Thyroid gland (tissue), 4 donors: ENCODE results near the gene FMO4. TPM values are rescaled to one million over a fixed set of nuclear protein-coding genes. Genes with fewer than 3 reads are reported as not detected.
"Not testable (repeated sequence)": the region's sequence is repeated elsewhere in the genome, so short reads cannot be mapped to it uniquely, and the experiment has no call there.

ENCODE experiments used
- DNase-seq, 2 donors: peaks; one replicate each; pipeline ENCODE4 v3.0.0-alpha.2; 2019
- H3K27ac ChIP-seq, 3 donors: fragments of 200-600 bp; sonication (generic); 1 replicate in 2 of 3; 2 replicates in 1 of 3; pipeline ENCODE4 v1.5.1; 2016 to 2019; ENCODE audit warnings: mild to moderate bottlenecking in 1 of 3, moderate library complexity in 1 of 3
- H3K27me3 ChIP-seq: fragments of 200-600 bp; sonication (generic); one replicate; pipeline ENCODE4 v1.5.1; 2019
- H3K36me3 ChIP-seq, 2 donors: fragments of 200-600 bp; sonication (generic); one replicate each; pipeline ENCODE4 v1.5.1; 2016 to 2019
- H3K4me1 ChIP-seq, 2 donors: fragments of 200-600 bp; sonication (generic); one replicate each; pipeline ENCODE4 v1.5.1; 2017 to 2019
- H3K4me3 ChIP-seq, 3 donors: fragments of 200-600 bp; sonication (generic); replicated peaks in 1 of 3; 1 replicate in 2 of 3; 2 replicates in 1 of 3; pipeline ENCODE4 v1.5.1; 2016; ENCODE audit warnings: mild to moderate bottlenecking in 1 of 3
- H3K9me3 ChIP-seq: fragments of 200-600 bp; sonication (generic); one replicate; pipeline ENCODE4 v1.5.1; 2017
- CTCF ChIP-seq, 6 experiments: fragments of 200-600 bp in 3 of 6; fragments of 450-650 bp in 3 of 6; sonication (generic) in 3 of 6; IDR thresholded peaks; one replicate each; pipeline ENCODE4 v1.5.1; 2016 to 2019; ENCODE audit warnings: antibody characterized with exemption in 6 of 6, mild to moderate bottlenecking in 2 of 6, inconsistent platforms in 1 of 6, moderate library complexity in 1 of 6
- POLR2A ChIP-seq, 2 donors: fragments of 450-650 bp; IDR thresholded peaks; one replicate each; pipeline ENCODE4 v1.6.1; 2017; ENCODE audit warnings: antibody characterized with exemption in 2 of 2, mild to moderate bottlenecking in 2 of 2, moderate library complexity in 1 of 2
- WGBS, 2 donors: methylation state at CpG; one replicate each; pipeline ENCODE4 v1.1.5; 2017; 5-methylcytosine and 5-hydroxymethylcytosine counted together
- intact Hi-C: fragments of 100-400 bp; cut with DNase I; formaldehyde crosslinking; loops from one replicate; pipeline ENCODE4 v1.15.1; 2023
- total RNA-seq, 4 donors: library from RNA; depleted of rRNA; stranded (reverse); fragments of >200 nt; gene quantifications; one replicate each; pipeline ENCODE4 v1.2.3, GENCODE V29; 2016

FMO4 gene
- total RNA-seq, 4 donors from 2014 or later, result 4.6 to 7.3 (median 6.5) TPM

DNA sequence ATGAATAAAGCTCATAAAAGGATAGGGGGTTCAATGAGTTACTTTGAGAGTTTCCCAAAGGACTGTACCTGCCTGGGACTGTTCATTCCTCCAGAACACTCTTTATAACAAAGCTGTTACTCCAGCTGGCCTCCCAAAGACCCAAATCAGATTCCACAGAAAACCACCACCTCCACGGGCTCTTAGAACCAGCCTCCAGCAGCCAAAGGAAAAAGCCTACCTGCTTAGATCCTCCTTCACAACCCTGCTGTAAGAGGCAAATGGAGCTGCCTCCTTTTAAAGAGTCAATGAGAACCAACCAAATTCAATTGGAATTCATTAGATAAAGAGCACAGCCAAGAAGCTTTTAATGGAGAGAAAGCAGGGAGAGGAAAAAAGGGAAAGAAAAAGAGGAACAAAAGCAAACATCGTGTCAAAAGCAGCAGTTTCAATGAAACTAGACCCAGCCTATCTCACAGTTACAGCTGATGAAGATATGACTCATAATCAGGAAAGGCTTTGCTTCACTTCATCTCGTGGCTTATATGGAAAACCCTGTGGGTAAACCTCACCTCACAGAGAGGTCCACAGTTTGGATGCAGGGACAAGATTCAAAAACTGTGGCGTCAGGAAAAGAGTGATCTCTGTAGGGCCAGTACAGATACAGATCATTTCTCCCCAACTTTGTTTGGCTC is 27.8 kb upstream of the FMO4 start:
- intact Hi-C loops, result no loop called here
- Histone ChIP-seq H3K36me3 (no peaks in the 10 kb centered on the region), H3K9me3 (no peaks in the 10 kb centered on the region), H3K27ac (no peak overlapping the region), H3K4me3 (no peak overlapping the region), H3K4me1 (no peaks in the 10 kb centered on the region), H3K27me3 (no peaks in the 10 kb centered on the region)
- TF ChIP-seq POLR2A (IDR thresholded peaks at IDR 0.05), result no peak
- no peak for TF ChIP-seq CTCF (IDR thresholded peaks at IDR 0.05)
- WGBS, 2 donors, result 72 to 79% methylated on average over 4 of the region's 4 CpGs
- DNase-seq, result no peak

DNA sequence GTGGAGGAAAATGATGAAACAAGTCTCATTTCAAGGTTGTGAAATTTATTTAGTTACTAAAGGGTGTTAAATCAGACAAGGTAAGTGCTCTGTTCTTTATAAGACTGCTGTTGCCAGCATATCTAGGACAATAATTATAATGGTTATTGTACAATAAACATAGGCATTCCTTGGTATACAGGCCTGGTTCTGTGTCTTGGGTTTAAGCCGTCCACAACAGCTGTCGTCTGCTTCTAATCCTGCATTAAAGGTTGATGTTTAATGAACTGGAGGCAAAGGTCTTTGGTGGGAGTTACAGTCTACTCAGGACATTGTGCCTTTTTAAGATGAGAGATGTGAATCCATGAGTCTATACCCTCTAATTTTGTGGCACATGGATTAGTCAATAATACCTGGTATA is 23.4 kb upstream of the FMO4 start:
- Histone ChIP-seq H3K27me3 (no peaks in the 10 kb centered on the region), H3K4me3 (no peak overlapping the region), H3K27ac (no peak overlapping the region), H3K9me3 (no peaks in the 10 kb centered on the region), H3K36me3 (no peaks in the 10 kb centered on the region), H3K4me1 (no peaks in the 10 kb centered on the region)
- 90 to 92% methylated on average over 2 of the region's 2 CpGs for WGBS, 2 donors
- TF ChIP-seq CTCF (IDR thresholded peaks at IDR 0.05) (no peak), POLR2A (IDR thresholded peaks at IDR 0.05) (no peak)
- no peak for DNase-seq
- intact Hi-C loops, result no loop called here

- Histone ChIP-seq H3K27ac (no peak overlapping the region), H3K9me3 (no peaks in the 10 kb centered on the region), H3K27me3 (no peaks in the 10 kb centered on the region), H3K36me3 (no peaks in the 10 kb centered on the region), H3K4me1 (no peaks in the 10 kb centered on the region), H3K4me3 (no peak overlapping the region)
- no peak for TF ChIP-seq POLR2A (IDR thresholded peaks at IDR 0.05)
- TF ChIP-seq CTCF (IDR thresholded peaks at IDR 0.05), result no peak
- 63 to 68% methylated on average over 1 of the region's 1 CpG for WGBS, 2 donors
- DNase-seq, result no peak
- intact Hi-C loops, result no loop called here
Measured at GRCh38 chr1:171292799-171293198, 21.2 kb upstream of the FMO4 start.

- H3K36me3 ChIP-seq, intact Hi-C loops, H3K4me3 ChIP-seq, DNase-seq, H3K9me3 ChIP-seq, H3K27me3 ChIP-seq, H3K4me1 ChIP-seq, H3K27ac ChIP-seq: not testable (repeated sequence)
- WGBS, 2 donors, result 82 to 84% methylated on average over 7 of the region's 7 CpGs
Measured at GRCh38 chr1:171295383-171295782, 18.6 kb upstream of the FMO4 start.

GRCh38 chr1:171295821-171296220 is 18.2 kb upstream of the FMO4 start:
- no peaks in the 10 kb centered on the region for H3K27me3 ChIP-seq
- 82 to 84% methylated on average over 3 of the region's 3 CpGs for WGBS, 2 donors
- H3K36me3 ChIP-seq, result no peaks in the 10 kb centered on the region
- TF ChIP-seq CTCF (IDR thresholded peaks at IDR 0.05) (no peak), POLR2A (IDR thresholded peaks at IDR 0.05) (no peak)
- H3K4me1 ChIP-seq, result no peaks in the 10 kb centered on the region
- intact Hi-C loops, result no loop called here
- no peak for DNase-seq
- H3K27ac ChIP-seq, result no peak overlapping the region
- no peaks in the 10 kb centered on the region for H3K9me3 ChIP-seq
- H3K4me3 ChIP-seq, result no peak overlapping the region
